ENCODE results near the gene WNT7B. TPM values are rescaled to one million over a fixed set of nuclear protein-coding genes. Genes with fewer than 3 reads are reported as not detected.
A peak's percentile ranks its signal among the peaks of the same experiment; 100 is the strongest.

The WNT7B gene
- not detected for total RNA-seq
- long read RNA-seq: 0 reads

DNA sequence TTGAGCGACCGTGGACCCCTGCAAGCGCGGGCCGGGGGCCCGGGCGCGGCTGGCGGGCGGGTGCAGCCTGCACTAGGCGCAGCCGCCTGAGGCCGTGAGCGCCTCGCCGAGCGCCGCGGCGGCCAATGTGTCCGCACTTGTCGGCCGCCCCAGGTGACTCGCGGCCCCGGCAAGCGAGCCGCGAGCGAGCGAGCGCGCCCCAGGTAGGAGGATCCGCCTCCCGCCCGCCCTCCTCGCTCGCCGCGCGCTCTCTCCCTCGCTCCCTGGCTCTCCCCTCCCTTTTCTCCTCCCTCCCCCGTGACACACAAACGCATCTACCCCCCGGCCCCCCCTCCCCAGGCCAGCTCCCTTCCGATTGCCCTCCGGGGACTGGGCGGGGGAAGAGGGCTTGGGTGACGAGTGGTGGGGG is at the start of gene WNT7B:
Gene WNT7B (minus strand): TSS at position 160 of the 409 bp plus-strand sequence. CDS start 408 bp downstream, outside the sequence.
- DNase-seq (no peak), ATAC-seq (ENCODE audit: poor library complexity) (no peak)
- intact Hi-C loops (cut with DNase I): no loop called here

DNA sequence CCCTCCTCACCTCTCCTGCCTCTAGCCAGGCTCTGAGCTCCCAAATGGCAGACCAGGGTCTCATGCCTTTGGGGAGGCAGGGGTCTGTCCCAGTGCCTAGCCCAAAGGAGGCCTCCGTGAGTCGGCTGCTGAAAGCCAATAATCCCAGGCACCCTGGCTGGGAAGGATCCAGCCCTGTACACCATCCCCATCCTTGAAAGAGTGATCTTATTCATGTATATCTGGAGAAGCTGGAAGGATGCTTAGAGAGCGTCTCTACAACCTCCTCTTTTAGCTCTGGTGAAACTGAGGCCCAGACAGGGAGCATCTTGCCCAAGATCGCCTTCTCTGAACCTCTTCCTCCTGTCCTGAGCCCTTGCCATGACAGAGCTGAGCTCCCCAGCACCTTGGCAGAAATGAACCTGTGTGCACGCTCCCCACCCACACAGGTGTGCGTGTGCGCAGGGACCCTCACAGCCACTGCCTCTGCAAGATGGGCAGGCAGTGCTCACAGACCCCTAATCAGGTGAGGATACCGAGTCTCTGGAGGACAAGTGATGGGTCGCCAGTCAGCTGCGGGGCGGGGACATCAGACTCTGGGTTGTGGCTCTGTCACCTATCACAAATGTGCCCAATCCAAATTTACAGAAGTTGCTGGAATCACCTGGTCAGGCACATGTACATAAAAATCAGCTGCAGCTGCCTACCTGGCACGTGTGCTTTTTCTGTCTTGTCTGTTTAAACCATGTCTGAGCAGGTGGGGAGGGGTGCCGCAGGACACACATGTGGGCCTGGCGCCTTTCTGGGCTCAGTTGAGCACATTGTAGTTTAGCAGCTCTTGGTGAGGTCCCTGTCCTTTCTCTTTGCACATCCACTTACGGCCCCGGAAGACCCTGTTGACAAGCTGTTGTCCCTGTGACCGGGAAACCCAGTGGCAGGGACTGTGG is 49.3 kb upstream of the WNT7B start:
- intact Hi-C loops (cut with DNase I): no loop called here
- DNase-seq: peak; percentile 18
- peak; percentile 2 for ATAC-seq (ENCODE audit: poor library complexity)

DNA sequence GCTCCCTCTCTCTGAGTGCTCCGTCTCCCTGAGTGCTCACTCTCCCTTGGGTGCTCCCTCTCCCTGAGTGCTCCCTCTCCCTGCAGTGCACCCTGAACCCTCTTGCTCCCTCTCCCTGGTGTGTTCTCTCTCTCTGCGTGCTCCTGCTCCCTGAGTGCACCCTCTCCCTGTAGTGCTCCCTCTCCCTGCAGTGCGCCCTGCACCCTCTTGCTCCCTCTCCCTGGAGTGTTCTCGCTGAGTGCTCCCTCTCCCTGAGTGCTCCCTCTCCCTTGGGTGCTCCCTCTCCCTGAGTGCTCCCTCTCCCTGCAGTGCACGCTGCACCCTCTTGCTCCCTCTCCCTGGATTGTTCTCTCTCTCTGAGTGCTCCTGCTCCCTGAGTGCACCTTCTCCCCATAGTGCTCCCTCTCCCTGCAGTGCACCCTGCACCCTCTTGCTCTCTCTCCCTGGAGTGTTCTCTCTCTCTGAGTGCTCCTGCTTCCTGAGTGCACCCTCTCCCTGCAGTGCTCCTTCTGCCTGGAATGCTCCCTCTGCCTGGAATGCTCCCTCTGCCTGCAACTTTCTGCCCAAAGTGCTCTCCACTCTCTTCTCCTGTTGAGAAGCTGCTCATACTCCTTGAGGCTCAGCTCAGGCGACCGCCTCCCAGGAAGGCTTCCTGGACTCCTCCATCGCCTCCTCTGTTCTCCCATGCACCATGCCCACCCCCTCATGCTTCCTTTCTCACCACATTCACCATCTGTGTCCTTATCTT is 48.4 kb upstream of the WNT7B start:
- intact Hi-C loops (cut with DNase I): no loop called here
- peak; percentile 10 for DNase-seq
- ATAC-seq (ENCODE audit: poor library complexity): no peak

DNA sequence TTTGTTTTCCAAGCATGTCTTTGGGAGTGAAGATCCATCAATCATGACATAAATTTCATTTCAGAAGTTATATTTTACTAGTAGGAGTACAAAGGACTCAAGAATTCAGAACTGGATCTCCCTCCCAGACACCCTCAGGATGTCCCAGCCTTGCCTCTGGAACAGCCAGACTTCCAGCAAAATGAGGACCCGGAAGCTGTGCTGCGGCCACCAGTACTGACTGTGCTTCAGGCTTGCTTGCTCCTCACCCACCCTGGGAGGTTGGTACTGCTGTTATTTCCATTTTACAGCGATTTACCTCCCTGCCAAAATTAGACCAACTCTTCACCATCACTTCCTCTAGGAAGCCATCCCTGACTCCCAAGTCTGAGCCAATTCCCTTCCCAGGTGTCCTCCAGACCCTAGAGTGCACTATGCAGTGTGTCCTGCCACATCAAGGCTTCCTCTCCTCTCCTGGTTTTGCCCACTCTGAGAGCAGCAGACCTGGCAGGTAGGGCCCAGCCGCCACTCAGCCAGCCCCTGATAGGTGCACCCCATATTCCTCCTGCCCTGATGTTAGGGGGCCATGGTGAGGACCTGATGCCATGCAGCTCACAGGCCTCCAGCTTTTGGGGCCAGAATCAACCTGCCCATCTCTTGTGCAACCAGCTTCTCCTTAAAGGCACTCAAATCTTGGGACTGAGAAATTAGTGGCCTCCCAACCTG is 47.3 kb upstream of the WNT7B start:
- ATAC-seq (ENCODE audit: poor library complexity) (no peak), DNase-seq (peak; percentile 4)
- intact Hi-C loops (cut with DNase I): no loop called here

DNA sequence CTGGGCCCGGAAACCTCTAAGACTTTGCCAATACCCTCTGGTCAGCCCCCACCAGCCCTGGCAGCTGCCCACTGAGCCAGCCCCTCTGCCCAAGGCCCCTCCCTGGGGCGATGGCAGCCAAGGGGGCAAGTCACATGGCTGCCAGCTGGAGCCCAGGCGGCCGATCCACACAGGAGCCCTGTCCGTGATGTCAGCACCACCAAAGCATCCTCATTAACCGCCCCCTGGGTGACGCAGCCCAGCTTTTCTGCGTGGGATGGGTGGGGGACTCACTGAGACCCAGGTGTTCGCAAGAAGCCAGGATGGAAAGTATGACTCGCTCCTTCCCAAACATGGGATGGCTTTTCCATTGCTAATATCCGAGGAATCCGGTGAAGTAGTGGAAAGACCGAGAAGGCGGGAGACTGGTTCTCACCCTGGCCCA is 46.6 kb upstream of the WNT7B start:
- intact Hi-C loops (cut with DNase I): no loop called here
- ATAC-seq (ENCODE audit: poor library complexity) (no peak), DNase-seq (peak; percentile 29)

DNA sequence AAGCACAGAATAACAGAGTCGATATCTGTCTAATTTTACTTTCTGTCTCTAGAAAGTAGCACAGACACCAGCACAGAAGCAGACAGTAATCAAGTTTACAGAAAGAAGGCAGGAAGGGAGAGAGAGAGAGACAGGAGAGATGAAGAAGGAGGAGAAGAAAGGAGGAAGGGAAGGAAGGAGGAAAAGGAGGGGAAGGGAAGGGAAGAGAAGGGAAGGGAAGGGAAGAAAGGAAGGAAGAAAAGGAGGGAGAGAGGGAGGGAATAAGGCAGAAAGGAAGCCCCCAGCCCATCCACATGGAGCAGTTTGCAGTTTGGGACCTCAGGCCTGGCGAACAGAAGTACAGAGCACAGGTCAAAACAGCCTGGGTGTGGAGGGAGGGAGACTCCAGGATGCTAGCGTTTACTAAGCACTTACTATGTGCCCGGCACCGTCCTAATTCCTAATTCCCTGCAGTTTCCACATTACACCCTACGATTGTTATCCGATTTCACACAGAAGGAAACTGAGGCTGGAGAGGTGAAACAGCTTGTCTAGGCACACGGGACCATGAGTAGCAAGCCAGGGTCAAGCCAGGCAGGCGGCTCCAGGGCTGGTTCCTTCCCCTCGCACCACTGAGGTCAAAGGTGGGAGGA is 46.0 kb upstream of the WNT7B start:
- DNase-seq (no peak), ATAC-seq (ENCODE audit: poor library complexity) (no peak)
- intact Hi-C loops (cut with DNase I): no loop called here

DNA sequence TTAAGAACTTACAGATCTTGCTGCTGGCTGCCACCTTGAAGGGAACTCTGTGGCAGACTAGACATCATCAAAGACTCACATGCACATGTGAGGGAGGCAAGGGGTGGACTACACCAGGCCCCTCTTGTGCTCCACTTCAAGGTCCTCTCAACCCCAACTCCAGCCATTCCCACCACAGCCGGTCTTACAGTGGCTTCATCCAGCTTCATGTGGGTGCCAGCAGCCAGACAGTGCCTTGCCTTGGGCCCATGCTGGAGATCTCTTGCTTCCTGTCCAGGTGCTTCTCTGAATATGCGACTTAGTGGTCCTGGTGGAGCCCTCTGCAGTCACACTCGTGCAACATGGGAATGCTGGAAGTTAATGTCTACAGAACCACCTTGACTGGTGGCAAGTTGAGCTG is 44.6 kb upstream of the WNT7B start:
- intact Hi-C loops (cut with DNase I): no loop called here
- DNase-seq (peak; percentile 18), ATAC-seq (ENCODE audit: poor library complexity) (no peak)

DNA sequence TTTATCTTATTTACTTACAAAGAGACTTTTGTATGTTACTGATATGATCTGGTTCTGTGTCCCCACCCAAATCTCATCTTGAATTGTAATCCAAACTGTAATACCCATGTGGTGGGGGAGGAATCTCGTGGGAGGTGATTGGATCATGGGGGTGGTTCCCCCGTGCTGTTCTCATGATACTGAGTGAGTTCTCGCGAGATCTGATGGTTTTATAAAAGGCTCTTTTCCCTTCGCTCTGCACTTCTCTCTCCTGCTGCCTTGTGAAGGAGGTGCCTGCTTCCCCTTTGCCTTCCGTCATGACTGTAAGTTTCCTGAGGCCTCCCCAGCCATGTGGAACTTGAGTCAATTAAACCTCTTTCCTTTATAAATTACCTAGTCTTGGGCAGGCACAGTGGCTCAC is 42.4 kb upstream of the WNT7B start:
- intact Hi-C loops (cut with DNase I): no loop called here
- ATAC-seq (ENCODE audit: poor library complexity) (no peak), DNase-seq (no peak)

DNA sequence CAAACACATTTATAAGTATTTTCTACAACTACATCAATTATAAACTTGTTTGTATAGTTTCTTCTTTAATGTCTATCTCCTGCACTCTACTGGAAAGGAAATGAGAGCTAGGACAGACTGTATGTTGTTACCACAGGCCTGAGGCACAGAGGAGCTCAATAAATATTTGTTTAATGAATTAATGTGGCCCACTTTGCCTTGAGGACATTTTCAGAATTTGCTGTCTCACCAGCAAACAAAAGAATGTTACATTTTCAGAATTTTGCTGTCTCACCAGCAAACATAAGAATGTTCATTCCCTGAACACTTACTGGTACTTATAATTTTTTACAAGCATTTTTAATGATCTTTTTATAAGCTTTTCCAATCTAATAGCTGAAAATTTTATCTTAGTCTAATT is 41.9 kb upstream of the WNT7B start:
- no peak for DNase-seq

DNA sequence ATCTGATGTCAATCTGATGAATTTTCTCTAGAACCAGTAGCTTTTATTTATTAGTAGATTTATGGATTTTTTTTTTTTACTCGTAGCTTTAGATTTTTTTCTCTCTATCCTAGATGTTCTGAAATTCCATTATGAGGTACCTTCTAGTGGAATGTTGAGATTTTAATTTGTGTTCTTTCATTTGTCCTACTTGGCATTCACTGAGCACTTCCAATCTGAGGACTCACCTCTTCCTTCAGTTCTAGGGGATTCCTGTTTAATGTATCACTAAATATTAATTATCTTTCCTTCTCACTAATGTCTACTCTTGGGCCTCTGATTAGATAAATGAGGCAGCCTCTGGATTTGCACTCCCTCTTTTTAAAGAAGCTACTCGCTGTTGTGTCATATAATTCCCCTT is 40.2 kb upstream of the WNT7B start:
- intact Hi-C loops (cut with DNase I): no loop called here
- ATAC-seq (ENCODE audit: poor library complexity): no peak
- no peak for DNase-seq

More for the DNA sequence above, 41.9 kb upstream of the WNT7B start:
- no peak for ATAC-seq (ENCODE audit: poor library complexity)
- intact Hi-C loops (cut with DNase I): no loop called here

DNA sequence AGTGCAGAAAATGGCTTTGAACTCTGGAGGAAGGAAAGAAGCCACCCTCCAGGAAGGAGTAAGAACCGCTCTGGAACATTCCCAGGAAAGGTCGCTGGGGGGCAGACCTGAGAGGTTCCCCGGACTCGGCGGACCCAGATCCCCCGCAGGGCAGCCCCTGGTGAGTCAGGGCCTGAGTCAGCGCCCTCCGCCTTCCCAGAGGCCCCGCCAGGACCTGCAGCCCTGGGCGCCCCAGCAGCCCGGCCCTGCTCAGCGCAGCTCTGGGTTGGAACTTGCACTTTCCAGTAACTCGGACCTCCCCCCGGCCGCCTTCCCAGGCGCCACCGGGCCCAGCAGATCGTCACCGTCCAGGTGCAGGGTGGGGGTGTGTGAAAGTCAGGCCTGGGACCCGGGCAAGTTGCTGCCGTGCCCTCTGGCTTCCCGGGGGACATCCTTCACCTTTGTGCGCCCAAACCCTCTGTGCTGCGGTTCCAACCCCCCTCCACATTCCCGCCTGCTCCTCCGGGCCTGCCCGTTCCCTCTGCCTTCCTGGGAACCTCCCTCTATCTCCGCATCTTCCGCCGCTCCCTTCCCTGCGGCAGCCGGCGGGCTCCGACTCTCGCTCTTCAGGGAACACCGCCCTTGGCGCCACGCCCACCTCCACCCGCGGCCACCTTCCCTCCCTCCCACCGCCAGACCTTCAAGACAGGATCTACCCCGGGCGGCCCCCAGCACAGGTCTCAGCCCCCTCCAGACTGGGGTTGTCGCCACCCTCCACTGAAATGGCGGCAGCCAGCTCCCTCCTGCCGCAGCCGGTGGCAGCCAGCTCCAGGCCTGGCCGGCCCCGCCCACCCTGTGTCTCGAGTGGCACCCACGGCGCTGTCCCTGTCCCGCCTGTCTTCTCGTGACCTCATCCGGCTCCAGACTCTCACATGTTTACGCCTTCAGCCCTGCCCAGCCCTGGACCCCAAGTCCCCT is 36.8 kb upstream of the WNT7B start:
- peak; percentile 93 for ATAC-seq (ENCODE audit: poor library complexity)

DNA sequence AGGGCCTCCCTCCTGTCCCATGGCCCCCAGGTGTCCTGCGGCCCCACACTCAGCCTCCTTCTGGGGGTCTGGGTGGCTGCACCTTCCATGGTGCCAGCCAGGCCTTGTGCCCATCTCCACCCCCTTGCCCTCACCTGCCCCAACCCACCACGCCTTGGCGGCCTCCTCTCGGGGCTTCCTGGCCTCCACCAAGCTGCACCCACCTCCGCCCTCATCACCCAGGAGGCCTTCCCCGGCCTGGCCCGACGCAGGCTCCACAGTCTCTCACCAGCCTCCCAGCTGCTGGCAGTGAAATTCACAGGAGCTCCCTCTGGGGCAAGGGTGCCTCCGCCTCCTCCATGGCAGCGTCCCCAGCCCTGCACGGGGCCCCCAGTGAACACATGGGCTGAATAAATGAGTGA is 35.9 kb upstream of the WNT7B start:
- ATAC-seq (ENCODE audit: poor library complexity): peak; percentile 1
- DNase-seq: peak; percentile 46
- intact Hi-C loops (cut with DNase I): no loop called here

More for the DNA sequence above, 36.8 kb upstream of the WNT7B start:
- intact Hi-C loops (cut with DNase I): no loop called here
- peak; percentile 94 for DNase-seq

DNA sequence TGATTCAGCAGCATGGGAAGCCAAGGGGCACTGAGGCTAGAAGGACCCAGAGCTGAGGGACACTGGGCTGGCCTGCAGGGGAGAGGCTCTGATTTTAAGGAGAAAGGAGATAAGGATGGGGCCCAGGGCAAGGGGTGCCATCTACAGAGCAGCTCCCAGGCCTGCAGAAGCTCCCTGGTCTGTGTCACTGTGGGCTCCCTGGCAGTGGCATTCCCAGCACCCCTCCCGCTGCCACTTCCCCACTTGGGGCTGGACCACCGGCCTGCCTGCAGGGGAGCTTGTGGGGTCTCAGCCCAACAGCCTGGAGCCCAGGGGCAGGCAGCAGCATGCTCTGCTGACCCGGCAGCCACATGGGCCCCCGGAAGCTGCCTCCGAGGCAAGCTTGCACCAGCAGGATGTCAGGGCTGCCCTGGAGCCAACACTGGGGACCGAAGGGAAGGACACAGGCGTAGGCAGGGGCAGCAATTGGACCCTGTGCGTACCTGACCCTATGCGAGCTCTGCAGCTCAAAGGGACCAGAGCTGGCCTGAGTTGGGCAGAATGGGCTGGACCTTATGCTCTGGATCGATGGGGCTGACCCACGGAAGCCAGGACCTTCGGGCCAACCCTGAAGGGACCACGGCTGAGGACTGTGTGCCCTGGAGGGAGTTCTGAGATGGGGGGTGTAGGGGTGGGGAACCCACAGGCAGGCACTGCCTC is 35.4 kb upstream of the WNT7B start:
- DNase-seq: peak; percentile 32
- intact Hi-C loops (cut with DNase I): no loop called here
- no peak for ATAC-seq (ENCODE audit: poor library complexity)

DNA sequence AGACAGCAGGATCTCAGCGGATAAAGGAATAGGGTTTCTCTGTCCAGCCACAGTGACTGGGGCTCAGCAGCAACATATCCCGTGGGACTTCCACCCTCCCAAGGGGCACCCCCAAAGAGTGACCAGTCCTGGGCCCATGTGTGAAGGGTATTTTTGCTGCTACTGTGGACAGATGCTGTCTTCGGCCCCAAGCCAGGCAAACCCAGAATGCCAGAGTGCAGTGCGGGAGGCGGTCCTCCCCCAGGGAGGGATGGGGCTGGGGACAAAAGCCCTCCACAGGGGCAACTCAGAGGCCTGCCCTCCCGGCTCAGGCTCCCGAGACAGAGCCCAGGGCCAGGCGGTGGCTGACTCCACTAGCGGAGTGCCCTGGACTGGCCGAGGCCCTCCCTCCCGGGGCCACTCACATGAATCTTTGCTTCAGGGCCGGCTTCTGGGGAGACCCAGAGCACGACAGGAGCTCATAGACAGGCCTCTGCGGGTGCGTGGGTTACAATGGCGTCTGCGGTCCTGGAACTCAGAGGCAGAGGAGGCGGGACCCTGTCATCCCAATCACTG is 34.7 kb upstream of the WNT7B start:
- ATAC-seq (ENCODE audit: poor library complexity) (no peak), DNase-seq (peak; percentile 44)
- intact Hi-C loops (cut with DNase I): no loop called here

DNA sequence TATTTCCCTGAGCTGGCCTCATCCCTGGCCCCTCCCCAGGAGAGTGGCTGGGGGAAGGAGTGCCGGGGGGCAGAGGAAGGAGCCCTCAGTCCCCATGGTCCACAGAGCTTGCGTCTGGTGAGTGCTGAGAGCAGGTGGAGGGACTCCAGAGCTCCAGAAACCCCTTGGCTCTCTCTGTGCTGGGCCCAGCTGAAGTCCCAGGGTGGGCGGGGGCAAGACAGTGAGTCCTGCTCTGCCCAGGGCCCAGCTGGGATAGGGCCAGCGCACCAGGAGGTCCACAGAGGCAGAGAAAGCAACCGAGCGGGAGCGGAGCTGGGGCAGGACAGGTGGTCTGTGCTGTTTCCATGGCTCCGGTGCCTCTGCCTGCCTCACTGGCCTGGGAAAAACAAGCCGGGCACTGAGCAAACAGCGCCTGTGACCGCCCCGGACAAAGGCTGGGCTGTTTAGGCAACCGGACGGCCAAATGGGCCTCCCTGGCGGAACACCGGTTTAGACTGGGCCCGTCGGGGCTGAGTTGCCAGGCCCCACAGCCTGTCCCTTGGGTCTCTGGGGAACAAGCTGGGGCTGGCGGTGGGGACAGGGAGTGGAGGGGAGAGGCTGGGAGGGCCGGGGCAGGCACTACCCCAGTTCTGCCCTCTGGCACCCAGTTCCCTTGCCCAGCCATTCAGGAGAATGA is 34.1 kb upstream of the WNT7B start:
- intact Hi-C loops (cut with DNase I): no loop called here
- no peak for ATAC-seq (ENCODE audit: poor library complexity)
- peak; percentile 42 for DNase-seq

DNA sequence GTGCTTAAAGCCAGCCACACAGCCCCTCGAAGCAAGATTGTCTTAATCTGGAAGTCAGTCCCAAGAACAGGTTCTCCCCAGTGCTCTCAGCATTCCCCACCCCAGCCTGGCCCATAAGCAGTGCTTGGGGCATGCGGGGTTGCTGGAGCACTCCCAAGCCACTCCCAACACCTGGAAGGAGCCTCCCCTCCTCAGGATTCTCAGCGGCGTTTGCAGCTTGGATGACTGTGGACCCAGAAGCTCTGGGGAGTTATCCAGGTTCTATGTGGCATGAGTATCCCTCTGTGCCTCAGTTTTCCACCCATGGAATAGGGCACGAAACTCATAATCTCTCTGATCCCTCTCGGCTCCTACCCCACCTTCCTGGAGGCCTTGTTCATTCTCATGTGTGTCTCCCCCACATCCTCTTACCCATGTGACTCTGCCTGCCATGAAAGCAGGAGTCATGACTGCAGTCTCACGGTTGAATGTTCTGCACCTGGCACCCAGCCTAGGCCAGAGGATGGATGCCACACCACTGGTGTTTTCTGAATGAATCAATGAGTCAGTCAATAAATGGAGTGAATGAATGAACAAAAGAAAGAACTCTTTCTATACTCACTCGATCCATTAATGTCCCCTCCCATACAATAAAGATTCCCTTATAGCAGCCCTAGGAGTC is 33.4 kb upstream of the WNT7B start:
- peak; percentile 17 for DNase-seq
- intact Hi-C loops (cut with DNase I): no loop called here

More for the DNA sequence above, 33.4 kb upstream of the WNT7B start:
- no peak for ATAC-seq (ENCODE audit: poor library complexity)

All from Right ventricle myocardium superior (tissue), 1 donor.